Measurements from ENCODE around the gene ORC3. TPM values are rescaled to one million over a fixed set of nuclear protein-coding genes. Genes with fewer than 3 reads are reported as not detected.

The ORC3 gene
- total RNA-seq, 6 experiments from 2014 or later, result 7.7 to 12.7 (median 9.8) TPM

DNA sequence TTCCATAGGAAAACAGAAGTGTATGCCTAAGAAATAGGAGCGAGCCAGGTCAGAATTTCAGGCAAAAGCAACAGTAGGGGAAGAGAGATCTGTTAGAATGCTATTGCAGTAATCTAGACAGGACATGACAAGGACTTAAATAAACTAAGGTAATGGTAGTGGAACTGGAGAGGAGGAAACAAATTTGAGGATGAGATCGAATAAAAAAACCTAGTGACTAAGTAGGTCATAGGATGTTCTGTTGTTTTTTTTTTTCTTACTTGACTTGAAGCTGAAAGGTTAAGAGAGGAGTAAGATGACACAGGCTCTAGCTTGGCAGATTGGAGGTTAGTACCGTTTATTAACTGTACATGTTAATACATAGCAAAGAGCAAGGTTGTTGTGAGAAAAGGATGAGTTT is 28.6 kb downstream of the ORC3 start:
- Histone ChIP-seq H3K9me3 (no peaks in the 10 kb centered on the region), H3K4me1 (peaks cover 0 to 25% (median 5%) of the 10 kb centered on the region in 4 donors), H3K27me3 (no peaks in the 10 kb centered on the region), H3K27ac (no peak overlapping the region), H3K4me3 (no peak overlapping the region), H3K36me3 (peaks cover 0 to 3% (median 0%) of the 10 kb centered on the region in 4 donors)
- 81% methylated on average over 3 of the region's 3 CpGs for WGBS (ENCODE audit: insufficient coverage, low coverage, low lambda C conversion rate, missing lambda C conversion rate)
- no peak for TF ChIP-seq POLR2A (IDR thresholded peaks at IDR 0.05)
- TF ChIP-seq, protein P1, sequence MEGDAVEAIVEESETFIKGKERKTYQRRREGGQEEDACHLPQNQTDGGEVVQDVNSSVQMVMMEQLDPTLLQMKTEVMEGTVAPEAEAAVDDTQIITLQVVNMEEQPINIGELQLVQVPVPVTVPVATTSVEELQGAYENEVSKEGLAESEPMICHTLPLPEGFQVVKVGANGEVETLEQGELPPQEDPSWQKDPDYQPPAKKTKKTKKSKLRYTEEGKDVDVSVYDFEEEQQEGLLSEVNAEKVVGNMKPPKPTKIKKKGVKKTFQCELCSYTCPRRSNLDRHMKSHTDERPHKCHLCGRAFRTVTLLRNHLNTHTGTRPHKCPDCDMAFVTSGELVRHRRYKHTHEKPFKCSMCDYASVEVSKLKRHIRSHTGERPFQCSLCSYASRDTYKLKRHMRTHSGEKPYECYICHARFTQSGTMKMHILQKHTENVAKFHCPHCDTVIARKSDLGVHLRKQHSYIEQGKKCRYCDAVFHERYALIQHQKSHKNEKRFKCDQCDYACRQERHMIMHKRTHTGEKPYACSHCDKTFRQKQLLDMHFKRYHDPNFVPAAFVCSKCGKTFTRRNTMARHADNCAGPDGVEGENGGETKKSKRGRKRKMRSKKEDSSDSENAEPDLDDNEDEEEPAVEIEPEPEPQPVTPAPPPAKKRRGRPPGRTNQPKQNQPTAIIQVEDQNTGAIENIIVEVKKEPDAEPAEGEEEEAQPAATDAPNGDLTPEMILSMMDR (IDR thresholded peaks at IDR 0.05), result no peak
- intact Hi-C loops (cut with DNase I), result no loop called here
- no peak for ATAC-seq
- no peak for DNase-seq

DNA sequence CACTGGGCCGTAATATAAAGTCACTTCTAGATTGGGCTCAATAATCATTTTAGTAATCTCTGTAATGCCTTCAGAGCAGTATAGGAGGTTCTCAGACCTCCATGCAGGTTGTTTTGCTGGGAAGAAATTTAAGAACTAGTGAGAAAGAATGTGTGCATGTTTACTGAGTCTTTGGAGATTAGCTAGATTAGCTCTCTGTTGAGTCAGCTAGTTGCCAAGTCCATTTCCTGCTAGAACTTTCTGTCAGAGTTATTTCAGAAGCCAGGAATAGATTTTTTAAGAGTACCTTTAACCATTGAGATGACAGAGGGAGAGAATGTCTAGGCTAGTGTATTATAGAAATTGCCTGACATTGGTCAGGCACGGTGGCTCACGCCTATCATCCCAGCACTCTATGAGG is 33.3 kb downstream of the ORC3 start:
- no peak for DNase-seq
- Histone ChIP-seq H3K9me3 (no peaks in the 10 kb centered on the region), H3K4me3 (no peak overlapping the region), H3K27me3 (no peaks in the 10 kb centered on the region), H3K36me3 (no peaks in the 10 kb centered on the region), H3K4me1 (peaks cover 0 to 18% (median 6%) of the 10 kb centered on the region in 4 donors), H3K27ac (peak overlapping the region; percentile 28 to 62 (median 59))
- intact Hi-C loops (cut with DNase I), result no loop called here
- TF ChIP-seq POLR2A (IDR thresholded peaks at IDR 0.05), result no peak
- ATAC-seq, result peak; percentile 63 to 95 (median 84)
- WGBS (ENCODE audit: insufficient coverage, low coverage, low lambda C conversion rate, missing lambda C conversion rate), result 74% methylated on average over 3 of the region's 3 CpGs

DNA sequence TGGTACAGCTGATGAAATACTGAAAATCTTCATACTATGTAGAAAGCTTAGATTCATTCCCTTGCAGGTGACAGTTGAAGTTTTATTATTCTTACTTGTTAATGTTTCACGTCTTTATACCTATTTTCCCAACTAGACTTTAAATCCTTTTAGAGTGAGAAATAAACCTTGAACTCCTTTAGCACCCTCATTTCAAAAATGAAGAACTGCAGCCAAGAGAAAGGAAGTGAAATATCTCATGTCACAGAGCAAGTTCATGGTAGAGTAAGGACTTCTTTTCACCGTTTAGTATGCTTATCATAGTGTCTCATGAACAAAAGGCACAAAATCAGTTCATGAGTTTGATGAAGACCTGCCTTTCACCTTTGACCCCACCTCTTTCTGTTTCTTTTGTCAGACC is 38.5 kb downstream of the ORC3 start:
- ATAC-seq (peak in 2 of 4 donors; percentile 39 to 52), DNase-seq (no peak)
- intact Hi-C loops (cut with DNase I), result no loop called here
- Histone ChIP-seq H3K4me1 (peaks cover 0 to 3% (median 1%) of the 10 kb centered on the region in 4 donors), H3K36me3 (no peaks in the 10 kb centered on the region), H3K27ac (no peak overlapping the region), H3K27me3 (no peaks in the 10 kb centered on the region), H3K4me3 (no peak overlapping the region), H3K9me3 (no peaks in the 10 kb centered on the region)
- WGBS (ENCODE audit: insufficient coverage, low coverage, low lambda C conversion rate, missing lambda C conversion rate), result 70% methylated on average over 2 of the region's 2 CpGs
- no peak for TF ChIP-seq POLR2A (IDR thresholded peaks at IDR 0.05)
- TF ChIP-seq, protein P1 (IDR thresholded peaks at IDR 0.05), result no peak

DNA sequence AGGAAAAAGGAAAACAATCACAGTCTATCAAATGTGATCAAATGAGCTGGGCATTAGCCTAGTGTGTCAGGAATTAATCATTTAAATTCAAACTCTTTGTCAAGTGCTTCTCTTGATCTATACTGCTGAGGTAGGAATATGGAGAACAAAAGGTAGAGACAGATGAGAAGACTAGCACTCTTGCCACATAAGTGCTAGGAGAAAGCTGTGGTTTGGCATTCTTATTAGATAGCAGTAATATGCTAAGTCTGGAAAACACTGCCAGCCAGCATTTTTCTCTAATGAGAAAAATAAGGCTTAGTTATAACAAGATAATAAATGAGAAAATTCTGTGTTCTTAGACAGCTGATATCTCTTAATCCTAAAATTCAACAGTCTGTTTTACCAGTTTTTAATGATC is 38.9 kb downstream of the ORC3 start:
- DNase-seq (no peak), ATAC-seq (peak in 1 of 4 donors; percentile 34)
- TF ChIP-seq, protein P1 (IDR thresholded peaks at IDR 0.05), result no peak
- no peak for TF ChIP-seq POLR2A (IDR thresholded peaks at IDR 0.05)
- Histone ChIP-seq H3K9me3 (no peaks in the 10 kb centered on the region), H3K4me1 (no peaks in the 10 kb centered on the region), H3K36me3 (no peaks in the 10 kb centered on the region), H3K27ac (no peak overlapping the region), H3K4me3 (no peak overlapping the region), H3K27me3 (no peaks in the 10 kb centered on the region)
- intact Hi-C loops (cut with DNase I), result no loop called here

DNA sequence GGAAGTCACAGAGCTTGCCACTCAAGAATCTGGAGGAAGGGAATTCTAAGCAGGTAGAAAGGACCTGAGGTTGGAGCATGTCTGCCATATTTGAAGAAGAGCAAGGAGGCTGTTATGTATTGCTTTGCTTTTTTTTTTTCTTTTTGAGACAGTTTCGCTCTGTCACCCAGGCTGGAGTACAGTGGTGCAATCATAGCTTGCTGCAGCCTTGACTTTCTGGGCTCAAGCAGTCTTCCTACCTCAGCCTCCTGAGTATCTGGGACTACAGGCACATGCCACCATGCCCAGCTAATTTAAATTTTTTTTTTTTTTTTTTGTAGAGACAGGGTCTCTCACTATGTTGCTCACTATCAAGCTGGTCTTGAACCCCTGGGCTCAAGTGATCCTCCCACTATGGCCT is 40.8 kb downstream of the ORC3 start:
- intact Hi-C loops (cut with DNase I), result no loop called here
- no peak overlapping the region for H3K27ac ChIP-seq
- no peaks in the 10 kb centered on the region for H3K4me1 ChIP-seq
- 100% methylated on average over 1 of the region's 1 CpG for WGBS (ENCODE audit: insufficient coverage, low coverage, low lambda C conversion rate, missing lambda C conversion rate)
- TF ChIP-seq, protein P1 (IDR thresholded peaks at IDR 0.05), result no peak
- no peak for TF ChIP-seq POLR2A (IDR thresholded peaks at IDR 0.05)
- ATAC-seq (no peak), DNase-seq (no peak)
- no peaks in the 10 kb centered on the region for H3K36me3 ChIP-seq
- H3K9me3 ChIP-seq, result no peaks in the 10 kb centered on the region
- H3K4me3 ChIP-seq, result no peak overlapping the region
- H3K27me3 ChIP-seq, result no peaks in the 10 kb centered on the region

All from right lobe of liver (tissue), 6 donors.